22Rv1 (cell line): Measurements from ENCODE around the gene MBOAT2.
"Not testable (repeated sequence)": the region's sequence is repeated elsewhere in the genome, so short reads cannot be mapped to it uniquely, and the experiment has no call there.

ENCODE experiments used
- ZFX ChIP-seq: fragments of 450-650 bp; IDR thresholded peaks from 2 replicates; pipeline ENCODE4 v1.6.1; 2017; ENCODE audit warnings: antibody characterized with exemption, borderline replicate concordance
- TF ChIP-seq, protein P1 (sequence below): fragments of 450-650 bp; IDR thresholded peaks from 2 replicates; pipeline ENCODE4 v1.5.1; 2017; ENCODE audit warnings: mild to moderate bottlenecking

DNA sequence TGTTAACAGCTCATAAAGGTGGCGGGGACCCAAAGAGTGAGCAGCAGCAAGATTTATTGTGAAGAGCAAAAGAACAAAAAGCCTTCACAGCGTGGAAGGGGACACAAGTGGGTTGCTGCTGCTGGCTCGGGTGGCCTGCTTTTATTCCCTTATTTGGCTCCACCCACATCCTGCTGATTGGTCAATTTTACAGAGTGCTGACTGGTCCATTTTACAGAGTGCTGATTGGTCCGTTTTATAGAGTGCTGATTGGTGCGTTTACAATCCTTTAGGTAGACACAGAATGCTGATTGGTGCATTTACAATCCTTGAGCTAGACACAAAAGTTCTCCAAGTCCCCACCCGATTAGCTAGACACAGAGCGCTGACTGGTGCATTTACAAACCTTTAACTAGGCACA lies 100.7 kb downstream of the MBOAT2 start:
- TF ChIP-seq, protein P1, sequence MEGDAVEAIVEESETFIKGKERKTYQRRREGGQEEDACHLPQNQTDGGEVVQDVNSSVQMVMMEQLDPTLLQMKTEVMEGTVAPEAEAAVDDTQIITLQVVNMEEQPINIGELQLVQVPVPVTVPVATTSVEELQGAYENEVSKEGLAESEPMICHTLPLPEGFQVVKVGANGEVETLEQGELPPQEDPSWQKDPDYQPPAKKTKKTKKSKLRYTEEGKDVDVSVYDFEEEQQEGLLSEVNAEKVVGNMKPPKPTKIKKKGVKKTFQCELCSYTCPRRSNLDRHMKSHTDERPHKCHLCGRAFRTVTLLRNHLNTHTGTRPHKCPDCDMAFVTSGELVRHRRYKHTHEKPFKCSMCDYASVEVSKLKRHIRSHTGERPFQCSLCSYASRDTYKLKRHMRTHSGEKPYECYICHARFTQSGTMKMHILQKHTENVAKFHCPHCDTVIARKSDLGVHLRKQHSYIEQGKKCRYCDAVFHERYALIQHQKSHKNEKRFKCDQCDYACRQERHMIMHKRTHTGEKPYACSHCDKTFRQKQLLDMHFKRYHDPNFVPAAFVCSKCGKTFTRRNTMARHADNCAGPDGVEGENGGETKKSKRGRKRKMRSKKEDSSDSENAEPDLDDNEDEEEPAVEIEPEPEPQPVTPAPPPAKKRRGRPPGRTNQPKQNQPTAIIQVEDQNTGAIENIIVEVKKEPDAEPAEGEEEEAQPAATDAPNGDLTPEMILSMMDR = not testable (repeated sequence)
- TF ChIP-seq ZFX = not testable (repeated sequence)
